Measurements from ENCODE around the gene C15orf39. TPM values are rescaled to one million over a fixed set of nuclear protein-coding genes. Genes with fewer than 3 reads are reported as not detected.
A peak's percentile ranks its signal among the peaks of the same experiment; 100 is the strongest.

C15orf39 gene
- total and polyA plus RNA-seq, 2 of the 13 experiments (the other 11 are each of a cell fraction or from before 2014, with no cell fraction given), result 6.2 to 13.5 TPM

DNA sequence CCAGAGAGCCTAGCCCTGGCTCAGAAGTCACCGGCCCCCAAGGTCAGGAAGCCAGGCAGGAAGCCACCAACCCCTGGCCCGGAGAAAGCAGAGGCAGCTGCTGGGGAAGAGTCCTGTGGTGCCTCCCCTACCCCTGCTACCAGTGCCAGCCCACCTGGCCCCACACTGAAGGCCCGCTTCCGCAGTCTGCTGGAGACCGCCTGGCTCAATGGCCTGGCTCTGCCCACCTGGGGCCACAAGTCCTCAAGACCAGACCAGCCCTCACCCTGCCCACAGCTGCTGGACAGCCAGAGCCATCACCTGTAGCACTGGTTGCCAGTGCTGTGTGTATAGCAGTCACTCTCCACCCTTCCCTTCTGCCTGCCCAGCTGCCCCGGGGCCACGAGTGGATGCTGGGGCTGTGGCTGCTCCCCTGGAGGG is 9.1 kb downstream of the C15orf39 start (continued):
- TF ChIP-seq, protein P1, sequence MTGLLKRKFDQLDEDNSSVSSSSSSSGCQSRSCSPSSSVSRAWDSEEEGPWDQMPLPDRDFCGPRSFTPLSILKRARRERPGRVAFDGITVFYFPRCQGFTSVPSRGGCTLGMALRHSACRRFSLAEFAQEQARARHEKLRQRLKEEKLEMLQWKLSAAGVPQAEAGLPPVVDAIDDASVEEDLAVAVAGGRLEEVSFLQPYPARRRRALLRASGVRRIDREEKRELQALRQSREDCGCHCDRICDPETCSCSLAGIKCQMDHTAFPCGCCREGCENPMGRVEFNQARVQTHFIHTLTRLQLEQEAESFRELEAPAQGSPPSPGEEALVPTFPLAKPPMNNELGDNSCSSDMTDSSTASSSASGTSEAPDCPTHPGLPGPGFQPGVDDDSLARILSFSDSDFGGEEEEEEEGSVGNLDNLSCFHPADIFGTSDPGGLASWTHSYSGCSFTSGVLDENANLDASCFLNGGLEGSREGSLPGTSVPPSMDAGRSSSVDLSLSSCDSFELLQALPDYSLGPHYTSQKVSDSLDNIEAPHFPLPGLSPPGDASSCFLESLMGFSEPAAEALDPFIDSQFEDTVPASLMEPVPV (CRISPR knock-in tag; IDR thresholded peaks at IDR 0.05), result no peak
- no peak for TF ChIP-seq NFKB2 (CRISPR knock-in tag; IDR thresholded peaks at IDR 0.05; ENCODE audit: borderline replicate concordance)
- TF ChIP-seq SAFB2 (CRISPR knock-in tag; IDR thresholded peaks at IDR 0.05; ENCODE audit: borderline replicate concordance, low read depth), result no peak
- no peak for TF ChIP-seq EZH2 (conservative IDR thresholded peaks at IDR 0.05; ENCODE audit: low read depth, low read length)

DNA sequence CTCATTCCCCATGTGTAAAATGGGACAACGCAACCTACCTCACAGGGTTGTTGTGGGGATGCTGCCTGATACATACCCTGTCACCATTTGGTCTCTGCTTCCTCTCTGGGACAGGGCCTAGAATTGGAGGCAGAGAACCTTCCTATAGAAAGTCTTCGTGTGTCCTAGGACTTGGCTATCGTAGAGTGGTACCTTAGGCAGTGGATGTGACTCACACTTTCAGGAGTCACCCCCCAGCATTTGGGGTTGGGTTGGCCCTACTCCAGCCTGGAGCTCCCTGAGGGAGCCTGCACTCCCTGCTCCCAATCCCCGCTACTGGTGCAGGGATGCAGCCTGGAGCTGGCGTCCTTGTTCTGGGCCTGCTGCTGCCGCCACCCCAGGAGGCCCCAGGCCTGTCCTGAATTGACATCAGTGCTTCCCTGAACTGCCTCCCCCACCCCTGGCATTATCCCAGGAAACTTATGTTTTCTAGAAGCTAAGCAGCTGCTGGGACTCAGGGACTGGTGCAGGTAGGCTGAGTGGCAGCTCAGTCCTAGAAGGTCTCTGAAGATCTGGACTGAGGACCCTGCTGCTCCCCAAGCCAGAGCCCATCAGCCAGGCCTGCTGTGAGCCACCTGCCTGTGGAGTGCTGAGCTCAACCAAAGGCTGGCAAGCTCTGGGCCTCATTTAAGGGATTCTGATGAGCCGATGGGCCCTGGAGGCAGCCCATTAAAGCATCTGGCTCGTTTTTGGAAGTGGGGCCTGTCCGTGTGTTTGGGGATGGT is 9.9 kb downstream of the C15orf39 start:
- DNase-seq (ENCODE audit: low spot score) (no peak), FAIRE-seq (no peak), ATAC-seq (no peak)
- Histone ChIP-seq H3K27me3 (ENCODE audit: control insufficient read depth in 1 of 2, insufficient read depth in 2 of 2, low read length in 2 of 2) (no peaks in the 10 kb centered on the region), H2AFZ (ENCODE audit: low read length) (no peak overlapping the region), H3K9ac (ENCODE audit: insufficient read depth, low read depth, low read length) (no peak overlapping the region), H3K4me3 (replicated peaks in 1 of 3; ENCODE audit: insufficient read depth in 1 of 3, low read depth in 2 of 3, low read length in 3 of 3) (no peak overlapping the region), H3K36me3 (replicated peaks in 1 of 2; ENCODE audit: control insufficient read depth in 1 of 2, insufficient read depth in 2 of 2, low read length in 2 of 2) (peaks cover 49 to 64% of the 10 kb centered on the region in 2 experiments; a peak in 4 of 5 replicates), H3K4me2 (ENCODE audit: low read depth, low read length) (no peak overlapping the region), H3K79me2 (ENCODE audit: insufficient read depth, low read length) (peaks cover 42% of the 10 kb centered on the region), H3K27ac (ENCODE audit: extremely low read length, insufficient read depth, low read length) (no peak overlapping the region), H3K4me1 (ENCODE audit: insufficient read depth, low read length) (peaks cover 11% of the 10 kb centered on the region; the same call in 1 of the 2 replicates), H3K9me3 (ENCODE audit: low read length) (no peaks in the 10 kb centered on the region), H4K20me1 (ENCODE audit: insufficient read depth, low read length) (peaks cover 71% of the 10 kb centered on the region)
- in situ Hi-C loops (cut with HindIII; ENCODE audit: extremely low pct_ligation_motif_present, low pct_unique_long_range_greater_than_20kb) (no loop called here), intact Hi-C loops (cut with micrococcal nuclease; ENCODE audit: unreplicated experiment) (no loop called here)
- ChIA-PET CTCF (ENCODE audit: low intra/inter-chr PET ratio, low total read pairs) (no interaction called here), POLR2A (no interaction called here)
- BruUV-seq (replicated peaks), result no TSS peak
- 96% methylated on average over 8 of the region's 9 CpGs for WGBS (ENCODE audit: low lambda C conversion rate)
- TF ChIP-seq ZNF446 (CRISPR knock-in tag; IDR thresholded peaks at IDR 0.05), result no peak
- TF ChIP-seq, protein P2, sequence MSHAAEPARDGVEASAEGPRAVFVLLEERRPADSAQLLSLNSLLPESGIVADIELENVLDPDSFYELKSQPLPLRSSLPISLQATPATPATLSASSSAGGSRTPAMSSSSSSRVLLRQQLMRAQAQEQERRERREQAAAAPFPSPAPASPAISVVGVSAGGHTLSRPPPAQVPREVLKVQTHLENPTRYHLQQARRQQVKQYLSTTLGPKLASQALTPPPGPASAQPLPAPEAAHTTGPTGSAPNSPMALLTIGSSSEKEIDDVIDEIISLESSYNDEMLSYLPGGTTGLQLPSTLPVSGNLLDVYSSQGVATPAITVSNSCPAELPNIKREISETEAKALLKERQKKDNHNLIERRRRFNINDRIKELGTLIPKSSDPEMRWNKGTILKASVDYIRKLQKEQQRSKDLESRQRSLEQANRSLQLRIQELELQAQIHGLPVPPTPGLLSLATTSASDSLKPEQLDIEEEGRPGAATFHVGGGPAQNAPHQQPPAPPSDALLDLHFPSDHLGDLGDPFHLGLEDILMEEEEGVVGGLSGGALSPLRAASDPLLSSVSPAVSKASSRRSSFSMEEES (CRISPR knock-in tag; IDR thresholded peaks at IDR 0.05), result no peak
- peak; percentile 27 for TF ChIP-seq RBM22 (optimal IDR thresholded peaks at IDR 0.05; ENCODE audit: low read length)
- TF ChIP-seq EP300 (IDR thresholded peaks at IDR 0.05; ENCODE audit: low read depth in 2 of 2, low read length in 2 of 2), result no peak
- TF ChIP-seq EP300 (CRISPR knock-in tag; IDR thresholded peaks at IDR 0.05; ENCODE audit: borderline replicate concordance), result no peak
- TF ChIP-seq, protein P3, sequence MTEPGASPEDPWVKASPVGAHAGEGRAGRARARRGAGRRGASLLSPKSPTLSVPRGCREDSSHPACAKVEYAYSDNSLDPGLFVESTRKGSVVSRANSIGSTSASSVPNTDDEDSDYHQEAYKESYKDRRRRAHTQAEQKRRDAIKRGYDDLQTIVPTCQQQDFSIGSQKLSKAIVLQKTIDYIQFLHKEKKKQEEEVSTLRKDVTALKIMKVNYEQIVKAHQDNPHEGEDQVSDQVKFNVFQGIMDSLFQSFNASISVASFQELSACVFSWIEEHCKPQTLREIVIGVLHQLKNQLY (CRISPR knock-in tag; IDR thresholded peaks at IDR 0.05), result no peak
- TF ChIP-seq, protein P4, sequence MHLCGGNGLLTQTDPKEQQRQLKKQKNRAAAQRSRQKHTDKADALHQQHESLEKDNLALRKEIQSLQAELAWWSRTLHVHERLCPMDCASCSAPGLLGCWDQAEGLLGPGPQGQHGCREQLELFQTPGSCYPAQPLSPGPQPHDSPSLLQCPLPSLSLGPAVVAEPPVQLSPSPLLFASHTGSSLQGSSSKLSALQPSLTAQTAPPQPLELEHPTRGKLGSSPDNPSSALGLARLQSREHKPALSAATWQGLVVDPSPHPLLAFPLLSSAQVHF (CRISPR knock-in tag; IDR thresholded peaks at IDR 0.05), result no peak
- TF ChIP-seq PRMT3 (CRISPR knock-in tag; IDR thresholded peaks at IDR 0.05; ENCODE audit: borderline replicate concordance, low read depth), result no peak
- TF ChIP-seq POLR2AphosphoS5 (IDR thresholded peaks at IDR 0.05; ENCODE audit: low read depth, low read length), result peak; percentile 43; the same call in 1 of the 2 replicates
- no peak for TF ChIP-seq ZNF724P (CRISPR knock-in tag; IDR thresholded peaks at IDR 0.05; ENCODE audit: borderline replicate concordance)

All from HepG2 (cell line).